IMR-90 (cell line): ENCODE measurements around the gene SLC35D2. TPM values are rescaled to one million over a fixed set of nuclear protein-coding genes. Genes with fewer than 3 reads are reported as not detected.
A peak's percentile ranks its signal among the peaks of the same experiment; 100 is the strongest.

ENCODE experiments used
- ATAC-seq: fragments of 200-7000 bp; cut with Tn5 transposase; 2 replicates; pipeline ENCODE4 v1.9.1; 2020; ENCODE audit warnings: low read depth, mild to moderate bottlenecking, moderate library complexity
- BruUV-seq: library from RNA; stranded (reverse); fragments of 400-500 nt; replicated peaks from 2 replicates; lab custom pipeline; 2021; lab: Mats Ljungman, UMichigan
- CTCF ChIA-PET: fragments of 300-600 bp; formaldehyde crosslinking; extraction: SDS; loops from one replicate; lab custom pipeline; 2021; ENCODE audit warnings: antibody characterized with exemption; lab: Yijun Ruan, JAX
- POLR2A ChIA-PET: fragments of 300-600 bp; sonication (Branson Sonifier 250); formaldehyde crosslinking; loops from one replicate; lab custom pipeline; 2022; ENCODE audit warnings: antibody characterized with exemption; ENCODE audit not compliant: unreplicated experiment; lab: Charles Lee
- DNase-seq: peaks from one replicate; pipeline ENCODE4 v3.0.0; 2013
- H2AFZ ChIP-seq: replicated peaks from 2 replicates; pipeline ENCODE3; 2013; ENCODE audit warnings: low read length, mild to moderate bottlenecking; ENCODE audit not compliant: poor library complexity
- H2AK5ac ChIP-seq: 2 replicates; pipeline ENCODE4 v1.6.1; 2013; ENCODE audit warnings: low read depth, low read length, inconsistent platforms
- H2AK9ac ChIP-seq: replicated peaks from 2 replicates; pipeline ENCODE3; 2013; ENCODE audit warnings: mild to moderate bottlenecking, low read depth, low read length, moderate library complexity; ENCODE audit not compliant: poor library complexity
- H2BK120ac ChIP-seq: 2 replicates; pipeline ENCODE4 v1.6.1; 2013; ENCODE audit warnings: low read depth, low read length, inconsistent platforms
- H2BK15ac ChIP-seq: 3 replicates; pipeline ENCODE4 v1.6.1; 2013; ENCODE audit warnings: low read depth, low read length, inconsistent platforms
- H2BK20ac ChIP-seq: 2 replicates; pipeline ENCODE4 v1.6.1; 2013; ENCODE audit warnings: low read depth, mild to moderate bottlenecking, inconsistent platforms, low read length, moderate library complexity
- H2BK5ac ChIP-seq: 2 replicates; pipeline ENCODE4 v1.6.1; 2013; ENCODE audit warnings: mild to moderate bottlenecking, low read depth, low read length, inconsistent platforms; ENCODE audit not compliant: poor library complexity, severe bottlenecking
- H3K14ac ChIP-seq: replicated peaks from 2 replicates; pipeline ENCODE4 v1.6.1; 2013; ENCODE audit warnings: low read depth, low read length, inconsistent platforms
- H3K18ac ChIP-seq: 2 replicates; pipeline ENCODE4 v1.6.1; 2013; ENCODE audit warnings: low read depth, low read length, control low read depth
- H3K23ac ChIP-seq: 2 replicates; pipeline ENCODE4 v1.6.1; 2013; ENCODE audit warnings: low read depth, low read length, inconsistent platforms
- H3K27ac ChIP-seq: 2 replicates; pipeline ENCODE4 v1.5.1; 2013; ENCODE audit warnings: mild to moderate bottlenecking, control low read depth, low read length; ENCODE audit not compliant: insufficient read depth
- H3K27me3 ChIP-seq: 2 replicates; pipeline ENCODE4 v1.6.1; 2013; ENCODE audit warnings: low read length; ENCODE audit not compliant: control insufficient read depth, insufficient read depth
- H3K36me3 ChIP-seq: 2 replicates; pipeline ENCODE4 v1.6.1; 2013; ENCODE audit warnings: low read length, mixed read lengths; ENCODE audit not compliant: control insufficient read depth, insufficient read depth
- H3K4ac ChIP-seq: 2 replicates; pipeline ENCODE4 v1.6.1; 2013; ENCODE audit warnings: low read depth, low read length, inconsistent platforms
- H3K4me1 ChIP-seq: 2 replicates; pipeline ENCODE4 v1.6.1; 2013; ENCODE audit warnings: low read length, mixed read lengths; ENCODE audit not compliant: control insufficient read depth, insufficient read depth
- H3K4me2 ChIP-seq: 2 replicates; pipeline ENCODE4 v1.6.1; 2013; ENCODE audit warnings: low read depth, mild to moderate bottlenecking, control low read depth, low read length, moderate library complexity
- H3K4me3 ChIP-seq: 2 replicates; pipeline ENCODE4 v1.5.1; 2013; ENCODE audit warnings: low read depth, mild to moderate bottlenecking, control low read depth, low read length, moderate library complexity; ENCODE audit not compliant: insufficient read depth
- H3K56ac ChIP-seq: 2 replicates; pipeline ENCODE4 v1.6.1; 2013; ENCODE audit warnings: low read length, inconsistent platforms; ENCODE audit not compliant: insufficient read depth; ENCODE audit errors: extremely low read depth
- H3K79me1 ChIP-seq, 2 experiments: 2 replicates each; pipeline ENCODE4 v1.6.1; 2013; ENCODE audit warnings: low read length in 2 of 2, inconsistent platforms in 1 of 2, low read depth in 1 of 2
- H3K9ac ChIP-seq: 2 replicates; pipeline ENCODE4 v1.6.1; 2013; ENCODE audit warnings: low read depth, low read length, control low read depth
- H3K9me1 ChIP-seq: 2 replicates; pipeline ENCODE4 v1.6.1; 2013; ENCODE audit warnings: low read length, inconsistent platforms; ENCODE audit not compliant: insufficient read depth
- H3K9me3 ChIP-seq: 2 replicates; pipeline ENCODE4 v1.6.1; 2013; ENCODE audit warnings: low read length; ENCODE audit not compliant: control insufficient read depth, insufficient read depth
- H4K20me1 ChIP-seq: 2 replicates; pipeline ENCODE4 v1.6.1; 2013; ENCODE audit warnings: low read length, inconsistent platforms; ENCODE audit not compliant: insufficient read depth
- H4K5ac ChIP-seq: 2 replicates; pipeline ENCODE4 v1.6.1; 2013; ENCODE audit warnings: mild to moderate bottlenecking, low read depth, low read length, control low read depth
- H4K8ac ChIP-seq, 2 experiments: 2 replicates each; pipeline ENCODE4 v1.6.1; 2013; ENCODE audit warnings: low read depth in 2 of 2, low read length in 2 of 2, control low read depth in 1 of 2, inconsistent platforms in 1 of 2
- H4K91ac ChIP-seq: 2 replicates; pipeline ENCODE4 v1.6.1; 2013; ENCODE audit warnings: low read depth, low read length, inconsistent platforms; ENCODE audit not compliant: insufficient read depth
- BHLHE40 ChIP-seq: fragments of 150-350 bp; IDR thresholded peaks from 2 replicates; pipeline ENCODE4 v1.6.1; 2016; ENCODE audit warnings: mild to moderate bottlenecking, low read depth, low read length
- ELK1 ChIP-seq: fragments of 150-350 bp; IDR thresholded peaks from 2 replicates; pipeline ENCODE4 v1.6.1; 2016; ENCODE audit warnings: low read depth, mild to moderate bottlenecking, low read length, moderate library complexity, borderline replicate concordance
- MXI1 ChIP-seq: IDR thresholded peaks from 2 replicates; pipeline ENCODE4 v1.6.1; 2012; ENCODE audit warnings: low read depth, mild to moderate bottlenecking, low read length, moderate library complexity, borderline replicate concordance
- NFE2L2 ChIP-seq: fragments of 150-350 bp; IDR thresholded peaks from 2 replicates; pipeline ENCODE4 v1.6.1; 2016; ENCODE audit warnings: low read depth, mild to moderate bottlenecking, low read length
- RCOR1 ChIP-seq: IDR thresholded peaks from 2 replicates; pipeline ENCODE4 v1.6.1; 2012; ENCODE audit warnings: mild to moderate bottlenecking, low read length, improper control_type of control experiment; ENCODE audit not compliant: insufficient replicate concordance
- RFX5 ChIP-seq: IDR thresholded peaks from 2 replicates; pipeline ENCODE4 v1.8.0; 2012; ENCODE audit warnings: low read depth, mild to moderate bottlenecking, low read length, moderate library complexity
- WGBS, 2 experiments: methylation state at CpG; one replicate each; pipeline versions ENCODE4 v1.1.5 to v1.1.7; 2013; ENCODE audit warnings: missing lambda C conversion rate in 2 of 2; ENCODE audit not compliant: insufficient read length in 1 of 2; ENCODE audit errors: extremely low coverage in 2 of 2; 5-methylcytosine and 5-hydroxymethylcytosine counted together
- dilution Hi-C: fragments of 300-500 bp; cut with HindIII; formaldehyde crosslinking; loops from one replicate; pipeline ENCODE4 v1.14.3; 2018; ENCODE audit warnings: low sequenced_read_pairs; ENCODE audit not compliant: unreplicated experiment
- in situ Hi-C: fragments of 300-500 bp; cut with MboI; formaldehyde crosslinking; loops from 3 replicates; pipeline ENCODE4 v1.14.3; 2019; ENCODE audit warnings: low sequenced_read_pairs, inconsistent platforms, mixed read lengths
- intact Hi-C: fragments of 100-400 bp; cut with micrococcal nuclease; formaldehyde crosslinking; loops from 2 replicates; pipeline ENCODE4 v1.10.0; 2022
- polyA plus RNA-seq, 3 experiments: library from polyadenylated mRNA; depleted of rRNA; stranded (reverse); fragments of >200 nt; gene quantifications; 2 replicates each; pipeline ENCODE4 v1.2.3, GENCODE V29; 2012; ENCODE audit warnings: low replicate concordance in 1 of 3
- total RNA-seq: library from RNA; depleted of rRNA; stranded (reverse); fragments of >200 nt; gene quantifications from 2 replicates; pipeline ENCODE4 v1.2.3, GENCODE V29; 2012

The SLC35D2 gene
- total and polyA plus RNA-seq, 2 of the 4 experiments (the other 2 are of a cell fraction) = 9.7 to 11.8 TPM

- H2BK5ac ChIP-seq = no peak overlapping the region
- ATAC-seq = peak; percentile 56
- no peak overlapping the region for H3K4me3 ChIP-seq
- H2BK15ac ChIP-seq = no peak overlapping the region
- H3K56ac ChIP-seq = no peak overlapping the region
- no TSS peak for BruUV-seq
- intact Hi-C loops = no loop called here
- no CpG with 5 or more reads among the region's 2 CpGs for WGBS, 2 experiments
- H3K9me1 ChIP-seq = peaks cover 10% of the 10 kb centered on the region; the same call in 1 of the 2 replicates
- no peak overlapping the region for H3K4me2 ChIP-seq
- peak; percentile 86 for DNase-seq
- no peak overlapping the region for H2AFZ ChIP-seq
- no peak overlapping the region for H2AK5ac ChIP-seq
- no peak overlapping the region for H3K4ac ChIP-seq
- no peak overlapping the region for H3K23ac ChIP-seq
- POLR2A ChIA-PET = no interaction called here
- in situ Hi-C loops = no loop called here
- TF ChIP-seq RCOR1 (no peak), RFX5 (no peak), MXI1 (no peak), BHLHE40 (no peak), NFE2L2 (no peak), ELK1 (no peak)
- H4K91ac ChIP-seq = no peak overlapping the region
- H4K8ac ChIP-seq = no peak overlapping the region
- H3K9ac ChIP-seq = no peak overlapping the region
- no peak overlapping the region for H2BK120ac ChIP-seq
- peaks cover 16 to 62% of the 10 kb centered on the region in 2 experiments for H3K79me1 ChIP-seq
- no peak overlapping the region for H3K27ac ChIP-seq
- H2BK20ac ChIP-seq = no peak overlapping the region
- no peak overlapping the region for H2AK9ac ChIP-seq
- H3K9me3 ChIP-seq = no peaks in the 10 kb centered on the region
- H3K36me3 ChIP-seq = no peaks in the 10 kb centered on the region
- no peaks in the 10 kb centered on the region for H3K27me3 ChIP-seq
- H4K20me1 ChIP-seq = peaks cover 23% of the 10 kb centered on the region
- dilution Hi-C loops = no loop called here
- no peak overlapping the region for H3K18ac ChIP-seq
- H3K4me1 ChIP-seq = peaks cover 16% of the 10 kb centered on the region
- H3K14ac ChIP-seq = no peak overlapping the region
- CTCF ChIA-PET = no interaction called here
- no peak overlapping the region for H4K5ac ChIP-seq
Measured at GRCh38 chr9:96379461-96379860, 4.0 kb downstream of the SLC35D2 start.
